G401 (cell line): Measurements from ENCODE around the gene KCTD18. TPM values are rescaled to one million over a fixed set of nuclear protein-coding genes. Genes with fewer than 3 reads are reported as not detected.

Experiments used
- DNase-seq: peaks from one replicate; pipeline ENCODE4 v3.0.0-alpha.2; 2015; ENCODE audit warnings: low spot score
- in situ Hi-C: cut with HindIII; loops from 2 replicates; pipeline ENCODE4 v1.10.0; 2016; ENCODE audit warnings: low sequenced_read_pairs, mixed read lengths
- total RNA-seq: library from RNA; depleted of rRNA; stranded (reverse); fragments of >200 nt; shearing (Covaris generic); gene quantifications from 2 replicates; pipeline ENCODE4 v1.2.3, GENCODE V29; 2014

Gene KCTD18
- total RNA-seq, 1 experiment from 2014 or later = 15.4 TPM

GRCh38 chr2:200461846-200462710 is 47.8 kb downstream of the KCTD18 start:
- in situ Hi-C loops = no loop called here
- no peak for DNase-seq

- in situ Hi-C loops = no loop called here
- DNase-seq = no peak
Measured at GRCh38 chr2:200459101-200459500, 50.8 kb downstream of the KCTD18 start.

- in situ Hi-C loops = no loop called here
Measured at GRCh38 chr2:200456567-200456966, 53.3 kb downstream of the KCTD18 start.

GRCh38 chr2:200455958-200456421 is 53.9 kb downstream of the KCTD18 start:
- no peak for DNase-seq
- in situ Hi-C loops = no loop called here

More at GRCh38 chr2:200456567-200456966, 53.3 kb downstream of the KCTD18 start:
- no peak for DNase-seq

GRCh38 chr2:200454927-200455801 is 54.7 kb downstream of the KCTD18 start:
- in situ Hi-C loops = no loop called here
- no peak for DNase-seq

- no peak for DNase-seq
- in situ Hi-C loops = no loop called here
Measured at GRCh38 chr2:200453853-200454534, 55.9 kb downstream of the KCTD18 start.

- in situ Hi-C loops = no loop called here
- DNase-seq = no peak
Measured at GRCh38 chr2:200453142-200453852, 56.6 kb downstream of the KCTD18 start.

- in situ Hi-C loops = no loop called here
Measured at GRCh38 chr2:200452377-200452776, 57.5 kb downstream of the KCTD18 start.

GRCh38 chr2:200451511-200451910 is 58.4 kb downstream of the KCTD18 start:
- in situ Hi-C loops = no loop called here
- DNase-seq = no peak

More at GRCh38 chr2:200452377-200452776, 57.5 kb downstream of the KCTD18 start:
- no peak for DNase-seq

GRCh38 chr2:200450288-200450687 is 59.6 kb downstream of the KCTD18 start:
- in situ Hi-C loops = no loop called here
- no peak for DNase-seq

- no peak for DNase-seq
- in situ Hi-C loops = no loop called here
Measured at GRCh38 chr2:200449149-200449548, 60.7 kb downstream of the KCTD18 start.

GRCh38 chr2:200448455-200448854 is 61.4 kb downstream of the KCTD18 start:
- DNase-seq = no peak
- in situ Hi-C loops = no loop called here

GRCh38 chr2:200447139-200447855 is 62.6 kb downstream of the KCTD18 start:
- in situ Hi-C loops = no loop called here
- DNase-seq = peak; percentile 79

GRCh38 chr2:200446612-200447011 is 63.3 kb downstream of the KCTD18 start:
- no peak for DNase-seq
- in situ Hi-C loops = no loop called here

- DNase-seq = no peak
- in situ Hi-C loops = no loop called here
Measured at GRCh38 chr2:200445284-200445683, 64.6 kb downstream of the KCTD18 start.

GRCh38 chr2:200444530-200444929 is 65.3 kb downstream of the KCTD18 start:
- no peak for DNase-seq
- in situ Hi-C loops = no loop called here

GRCh38 chr2:200443916-200444315 is 66.0 kb downstream of the KCTD18 start:
- in situ Hi-C loops = no loop called here
- no peak for DNase-seq

- in situ Hi-C loops = no loop called here
- DNase-seq = no peak
Measured at GRCh38 chr2:200443376-200443775, 66.5 kb downstream of the KCTD18 start.
